Measurements from ENCODE around the gene BEND5.

Gene BEND5

DNA sequence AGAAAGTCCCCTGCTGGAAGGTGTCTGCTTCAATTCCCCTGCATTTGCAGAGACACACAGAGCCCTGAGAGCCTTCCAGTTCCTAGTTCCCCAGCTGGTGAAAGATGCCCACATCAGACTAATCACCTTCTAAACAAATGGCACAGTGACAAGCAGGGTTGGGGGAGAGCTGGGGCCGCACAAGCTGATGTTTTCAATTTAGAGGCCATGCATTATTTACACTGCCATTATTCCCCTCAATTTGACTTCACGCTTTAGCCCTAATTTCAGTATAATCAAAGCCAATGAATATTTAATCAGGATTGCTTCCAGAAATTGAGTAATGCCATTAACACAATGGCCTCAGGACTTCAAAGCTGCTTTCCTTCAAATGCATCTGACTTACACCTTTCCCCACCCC is 81.5 kb downstream of the BEND5 start:
- H3K4me3 ChIP-seq (ENCODE audit: low read depth, low read length), result no peak overlapping the region
- TF ChIP-seq CTCF (IDR thresholded peaks at IDR 0.05; ENCODE audit: borderline replicate concordance, insufficient read depth, low read depth, low read length), result no peak

- no peak overlapping the region for H3K4me3 ChIP-seq (ENCODE audit: low read depth, low read length)
- no peak for TF ChIP-seq CTCF (IDR thresholded peaks at IDR 0.05; ENCODE audit: borderline replicate concordance, insufficient read depth, low read depth, low read length)
Observed at GRCh38 chr1:48693674-48694320, 82.9 kb downstream of the BEND5 start.

- TF ChIP-seq CTCF (IDR thresholded peaks at IDR 0.05; ENCODE audit: borderline replicate concordance, insufficient read depth, low read depth, low read length), result no peak
- H3K4me3 ChIP-seq (ENCODE audit: low read depth, low read length), result no peak overlapping the region
Observed at GRCh38 chr1:48693180-48693579, 83.5 kb downstream of the BEND5 start.

- H3K4me3 ChIP-seq (ENCODE audit: low read depth, low read length), result no peak overlapping the region
- no peak for TF ChIP-seq CTCF (IDR thresholded peaks at IDR 0.05; ENCODE audit: borderline replicate concordance, insufficient read depth, low read depth, low read length)
Observed at GRCh38 chr1:48692235-48692634, 84.5 kb downstream of the BEND5 start.

GRCh38 chr1:48691429-48692001 is 85.2 kb downstream of the BEND5 start:
- no peak overlapping the region for H3K4me3 ChIP-seq (ENCODE audit: low read depth, low read length)
- no peak for TF ChIP-seq CTCF (IDR thresholded peaks at IDR 0.05; ENCODE audit: borderline replicate concordance, insufficient read depth, low read depth, low read length)

- no peak overlapping the region for H3K4me3 ChIP-seq (ENCODE audit: low read depth, low read length)
- peak; percentile 49; the same call in 1 of the 2 replicates for TF ChIP-seq CTCF (IDR thresholded peaks at IDR 0.05; ENCODE audit: borderline replicate concordance, insufficient read depth, low read depth, low read length)
Observed at GRCh38 chr1:48688102-48688760, 88.5 kb downstream of the BEND5 start.

Measured in GM12875 (cell line).